HG03039 (cell line): ENCODE data around the gene LIPM.

Source experiments
- ATAC-seq: cut with Tn5 transposase; IDR thresholded peaks from one replicate; pipeline ENCODE4 v1.9.1; 2021; ENCODE audit warnings: mild to moderate bottlenecking, moderate library complexity; ENCODE audit not compliant: unreplicated experiment

Gene LIPM

GRCh38 chr10:88800152-88801125, 2.1 kb upstream of the LIPM start:
- no peak for ATAC-seq

GRCh38 chr10:88803641-88804040, 1.1 kb downstream of the LIPM start:
- no peak for ATAC-seq

GRCh38 chr10:88804083-88804812, 1.7 kb downstream of the LIPM start:
- no peak for ATAC-seq

- ATAC-seq: no peak
These were observed 2.8 kb downstream of the LIPM start for GRCh38 chr10:88805361-88805760.

DNA sequence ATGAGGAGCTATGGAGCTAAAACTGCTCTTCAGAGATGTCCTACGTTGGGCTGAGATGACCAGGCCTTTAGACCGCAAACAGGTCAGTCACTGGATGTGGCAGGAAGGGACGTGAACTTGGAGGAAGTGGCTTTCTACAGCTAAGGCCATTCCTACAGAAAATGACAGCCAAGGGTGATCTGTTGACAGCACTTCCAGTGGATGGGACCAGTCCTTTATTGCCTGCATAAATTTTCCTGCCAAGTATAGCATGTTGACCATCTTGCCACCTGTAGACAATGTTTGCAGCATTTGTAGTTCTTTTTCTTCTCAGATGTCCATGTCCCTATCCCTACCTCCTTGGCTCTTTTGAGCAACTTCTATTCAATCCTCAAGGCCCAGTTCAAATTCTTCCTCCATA, 3.4 kb downstream of the LIPM start:
- no peak for ATAC-seq

DNA sequence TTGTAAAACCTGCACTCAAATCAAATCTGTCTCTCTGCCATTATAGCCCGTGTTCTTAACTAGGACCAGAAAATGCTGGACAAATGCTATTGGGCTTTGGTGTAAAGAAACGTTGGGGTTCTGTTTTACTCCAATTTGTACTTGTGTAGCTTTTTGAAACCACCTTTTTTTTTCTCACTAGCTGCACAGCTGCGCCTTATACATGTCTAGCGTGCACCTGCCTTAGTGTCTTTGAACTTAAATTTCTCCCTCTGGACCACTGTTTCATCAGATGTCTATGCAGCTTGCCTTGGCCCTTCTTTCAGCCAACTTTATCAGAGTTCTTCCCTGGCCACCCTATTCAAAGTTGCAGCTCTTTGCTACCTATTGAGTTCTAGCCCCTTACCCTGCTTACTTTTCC, 7.1 kb downstream of the LIPM start:
- ATAC-seq: no peak

- ATAC-seq: no peak
These were observed 7.8 kb downstream of the LIPM start for GRCh38 chr10:88810196-88810961.

- ATAC-seq: no peak
These were observed 10.7 kb downstream of the LIPM start for GRCh38 chr10:88813200-88813599.

DNA sequence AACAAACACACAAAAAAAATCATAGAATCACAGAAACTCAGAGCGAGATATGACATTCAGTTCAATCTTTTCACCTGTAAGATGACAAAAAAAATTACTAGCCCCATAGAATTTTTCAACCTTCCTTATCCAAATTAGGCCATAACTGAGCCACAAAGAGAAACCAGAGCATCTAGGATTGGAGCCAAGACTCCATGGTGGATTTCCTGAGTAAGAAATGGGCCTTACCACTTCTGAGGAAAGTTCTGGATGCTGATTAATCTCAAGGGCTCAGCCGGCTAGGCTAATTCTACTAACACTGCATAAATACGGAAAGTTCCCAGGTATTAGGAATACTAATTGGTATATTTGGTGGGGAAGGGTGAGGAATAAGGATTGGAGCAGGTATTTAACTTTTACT, 16.8 kb downstream of the LIPM start:
- ATAC-seq: no peak

DNA sequence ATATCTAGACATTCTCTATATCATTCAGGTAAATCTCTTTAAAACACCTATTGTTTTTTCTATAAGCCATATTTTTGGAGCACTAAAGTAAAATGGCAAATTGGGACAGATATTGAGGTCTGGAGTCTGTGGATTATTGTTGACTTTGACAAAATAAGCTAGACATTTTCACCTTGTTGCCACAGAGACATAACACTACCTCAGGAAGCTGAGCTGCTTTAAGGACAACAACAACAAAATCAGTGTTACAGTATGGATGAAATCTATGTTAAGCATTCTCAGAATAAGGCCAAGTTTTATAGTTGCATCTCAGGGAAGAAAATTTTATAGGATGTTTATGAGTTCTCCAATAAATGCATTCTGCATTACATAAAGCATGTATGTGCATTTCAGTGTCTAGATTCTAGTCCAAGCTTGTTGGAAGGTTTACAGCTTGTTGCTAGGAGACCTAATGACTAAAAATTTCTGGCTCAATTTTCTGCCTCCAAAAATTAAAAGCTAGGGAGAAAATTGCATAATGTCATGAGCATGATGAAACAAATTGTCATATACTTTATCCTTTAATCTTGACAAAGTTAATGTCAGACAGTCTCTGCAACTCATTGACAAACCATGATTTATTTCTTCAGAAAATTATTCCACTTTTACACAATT, 18.3 kb downstream of the LIPM start:
- ATAC-seq: no peak

- ATAC-seq: no peak
These were observed 23.9 kb downstream of the LIPM start for GRCh38 chr10:88826388-88826787.

- no peak for ATAC-seq
These were observed 25.1 kb downstream of the LIPM start for GRCh38 chr10:88827671-88828070.

GRCh38 chr10:88828310-88828709, 25.8 kb downstream of the LIPM start:
- ATAC-seq: no peak

- ATAC-seq: no peak
These were observed 28.2 kb downstream of the LIPM start for GRCh38 chr10:88830643-88831268.

GRCh38 chr10:88831709-88832108, 29.2 kb downstream of the LIPM start:
- no peak for ATAC-seq

DNA sequence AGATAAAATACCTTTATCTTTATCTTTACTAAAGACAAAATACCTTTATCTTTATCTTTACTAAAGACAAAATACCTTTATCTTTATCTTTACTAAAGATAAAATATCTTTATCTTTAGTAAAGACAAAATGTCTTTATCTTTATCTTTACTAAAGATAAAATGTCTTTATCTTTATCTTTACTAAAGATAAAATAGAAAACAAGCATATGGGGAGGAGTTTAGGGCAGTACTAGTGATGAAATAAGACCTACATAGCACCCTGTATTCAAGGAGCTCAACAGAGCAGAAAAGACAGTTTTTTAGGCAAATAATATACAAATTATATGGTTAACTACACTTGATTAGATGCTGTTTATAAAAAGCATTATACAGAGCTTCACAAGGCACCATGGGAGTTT, 29.8 kb downstream of the LIPM start:
- ATAC-seq: no peak

- no peak for ATAC-seq
These were observed 30.6 kb downstream of the LIPM start for GRCh38 chr10:88833156-88833555.

DNA sequence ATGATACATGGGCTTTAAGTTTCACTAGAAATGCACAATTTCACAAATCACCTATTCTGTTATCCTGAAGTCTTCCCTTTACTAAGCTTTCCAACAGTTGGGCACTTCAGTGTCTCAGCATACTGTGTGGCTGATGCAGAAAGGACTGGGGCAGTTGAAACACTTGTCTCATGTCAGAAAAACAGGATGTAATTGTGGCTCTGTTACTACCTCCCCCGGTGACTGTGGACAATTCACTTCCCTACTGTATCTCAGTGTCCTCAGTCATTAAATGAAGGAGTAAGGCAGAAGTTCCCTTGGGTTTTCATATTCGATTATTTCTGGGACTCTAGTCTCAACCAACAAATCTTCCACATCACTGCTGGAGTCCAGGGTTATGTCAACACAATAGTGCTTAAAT, 31.2 kb downstream of the LIPM start:
- no peak for ATAC-seq

DNA sequence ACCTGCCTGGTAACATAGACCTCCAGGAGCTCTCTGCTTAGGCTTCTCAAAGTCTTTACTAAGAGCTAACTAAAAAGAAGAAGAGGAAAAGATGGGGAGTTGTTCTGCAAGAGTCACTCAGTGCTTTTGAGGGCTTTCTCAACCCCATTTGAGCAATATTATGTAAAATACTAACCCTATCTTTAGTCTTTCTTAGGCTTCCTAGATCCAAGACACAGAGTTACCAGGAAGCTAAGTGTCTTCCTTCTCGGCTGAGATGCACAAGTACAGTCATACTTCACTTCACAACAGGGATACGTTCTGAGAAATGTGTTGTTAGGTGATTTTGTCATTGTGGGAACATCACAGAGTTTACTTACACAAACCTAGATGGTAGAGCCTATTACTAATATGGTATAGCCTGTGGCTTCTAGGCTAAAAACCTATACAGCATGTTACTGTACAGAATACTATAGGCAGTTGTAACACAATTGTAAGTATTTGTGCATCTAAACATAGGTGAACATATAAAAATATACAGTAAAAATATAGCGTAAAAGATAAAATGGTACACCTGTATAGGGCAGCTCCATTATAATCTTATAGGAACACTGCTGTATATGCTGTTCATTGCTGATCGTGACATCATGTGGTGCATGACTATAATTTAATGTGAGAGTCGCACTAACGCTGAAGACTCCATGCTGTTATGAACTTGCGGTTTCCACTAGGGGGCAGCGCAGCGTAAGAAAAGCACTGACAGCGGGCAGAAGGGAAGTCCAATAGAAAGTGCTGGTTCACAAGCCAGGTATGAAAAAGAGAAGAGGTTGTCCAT, 32.8 kb downstream of the LIPM start:
- peak; percentile 83 for ATAC-seq

DNA sequence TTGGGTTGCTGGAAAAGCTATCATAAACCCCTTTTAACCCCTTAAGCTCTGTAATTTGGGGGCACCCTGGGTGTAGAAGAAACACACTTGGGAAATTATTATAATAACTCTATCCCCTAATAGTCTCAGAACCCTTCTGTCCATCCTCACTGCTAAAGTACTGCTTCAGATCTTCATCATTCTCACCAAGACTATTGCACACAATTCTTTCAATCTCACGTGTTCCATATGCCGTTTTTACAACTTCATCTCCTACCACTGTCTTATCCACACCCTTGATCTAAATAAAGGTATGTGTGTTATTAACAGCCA, 33.3 kb downstream of the LIPM start:
- ATAC-seq: no peak
